WERI-Rb-1 (cell line): ENCODE results near the gene CRYBA4.

ENCODE experiments used
- DNase-seq: peaks from one replicate; pipeline ENCODE4 v3.0.0-alpha.2; 2020
- H3K27ac ChIP-seq: fragments of 250-450 bp; sonication (Bioruptor Pico); 2 replicates; pipeline ENCODE4 v1.5.1; 2020; ENCODE audit warnings: mild to moderate bottlenecking, moderate library complexity
- H3K27me3 ChIP-seq: fragments of 250-450 bp; sonication (Bioruptor Pico); 2 replicates; pipeline ENCODE4 v1.5.1; 2021; ENCODE audit warnings: mild to moderate bottlenecking, low read depth, moderate library complexity; ENCODE audit not compliant: insufficient read depth, severe bottlenecking
- H3K36me3 ChIP-seq: fragments of 250-450 bp; sonication (Bioruptor Pico); 2 replicates; pipeline ENCODE4 v1.5.1; 2020; ENCODE audit warnings: mild to moderate bottlenecking, moderate library complexity
- H3K4me3 ChIP-seq: 2 replicates; pipeline ENCODE4 v1.5.1; 2011; ENCODE audit warnings: low read depth, mild to moderate bottlenecking, control low read depth, low read length
- H3K9me3 ChIP-seq: fragments of 250-450 bp; sonication (Bioruptor Pico); 2 replicates; pipeline ENCODE4 v1.5.1; 2021; ENCODE audit warnings: mild to moderate bottlenecking, moderate library complexity; ENCODE audit not compliant: severe bottlenecking
- TF ChIP-seq, protein P1 (sequence below): IDR thresholded peaks from 2 replicates; pipeline ENCODE4 v1.5.1; 2011; ENCODE audit warnings: low read depth, mild to moderate bottlenecking, control low read depth, inconsistent platforms, low read length

CRYBA4 gene

DNA sequence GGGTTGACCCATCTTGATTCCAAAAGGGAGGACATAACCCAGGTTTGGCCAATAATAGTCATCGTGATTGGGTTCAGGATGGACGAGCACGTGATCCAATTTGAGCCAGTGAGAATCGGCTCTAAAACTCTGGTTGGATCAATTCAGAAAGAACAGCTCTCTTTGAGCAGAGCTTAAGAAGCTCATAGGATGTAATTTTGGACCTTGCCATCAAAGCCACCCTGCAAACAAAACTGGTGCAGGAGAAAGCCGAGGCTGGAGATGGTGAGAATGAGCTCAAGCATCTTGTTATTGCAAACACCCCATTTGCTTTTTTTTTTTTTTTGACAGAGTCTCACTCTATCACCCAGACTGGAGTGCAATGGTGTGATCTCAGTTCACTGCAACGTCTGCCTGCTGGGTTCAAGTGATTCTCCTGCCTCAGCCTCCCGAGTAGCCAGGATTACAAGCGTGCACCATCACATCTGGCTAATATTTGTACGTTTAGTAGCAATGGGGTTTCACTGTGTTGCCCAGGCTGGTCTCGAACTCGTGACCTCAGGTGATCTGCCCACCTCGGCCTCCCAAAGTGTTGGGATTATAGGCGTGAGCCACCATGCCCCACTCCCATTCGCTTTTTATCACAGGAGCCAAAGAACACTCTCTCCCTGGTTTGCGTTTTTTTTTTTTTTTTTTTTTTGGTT is 21.8 kb downstream of the CRYBA4 start:
- H3K27ac ChIP-seq: no peak overlapping the region
- H3K4me3 ChIP-seq: no peak overlapping the region
- DNase-seq: no peak
- H3K36me3 ChIP-seq: no peaks in the 10 kb centered on the region
- TF ChIP-seq, protein P1, sequence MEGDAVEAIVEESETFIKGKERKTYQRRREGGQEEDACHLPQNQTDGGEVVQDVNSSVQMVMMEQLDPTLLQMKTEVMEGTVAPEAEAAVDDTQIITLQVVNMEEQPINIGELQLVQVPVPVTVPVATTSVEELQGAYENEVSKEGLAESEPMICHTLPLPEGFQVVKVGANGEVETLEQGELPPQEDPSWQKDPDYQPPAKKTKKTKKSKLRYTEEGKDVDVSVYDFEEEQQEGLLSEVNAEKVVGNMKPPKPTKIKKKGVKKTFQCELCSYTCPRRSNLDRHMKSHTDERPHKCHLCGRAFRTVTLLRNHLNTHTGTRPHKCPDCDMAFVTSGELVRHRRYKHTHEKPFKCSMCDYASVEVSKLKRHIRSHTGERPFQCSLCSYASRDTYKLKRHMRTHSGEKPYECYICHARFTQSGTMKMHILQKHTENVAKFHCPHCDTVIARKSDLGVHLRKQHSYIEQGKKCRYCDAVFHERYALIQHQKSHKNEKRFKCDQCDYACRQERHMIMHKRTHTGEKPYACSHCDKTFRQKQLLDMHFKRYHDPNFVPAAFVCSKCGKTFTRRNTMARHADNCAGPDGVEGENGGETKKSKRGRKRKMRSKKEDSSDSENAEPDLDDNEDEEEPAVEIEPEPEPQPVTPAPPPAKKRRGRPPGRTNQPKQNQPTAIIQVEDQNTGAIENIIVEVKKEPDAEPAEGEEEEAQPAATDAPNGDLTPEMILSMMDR: no peak
- H3K9me3 ChIP-seq: no peaks in the 10 kb centered on the region
- H3K27me3 ChIP-seq: no peaks in the 10 kb centered on the region

DNA sequence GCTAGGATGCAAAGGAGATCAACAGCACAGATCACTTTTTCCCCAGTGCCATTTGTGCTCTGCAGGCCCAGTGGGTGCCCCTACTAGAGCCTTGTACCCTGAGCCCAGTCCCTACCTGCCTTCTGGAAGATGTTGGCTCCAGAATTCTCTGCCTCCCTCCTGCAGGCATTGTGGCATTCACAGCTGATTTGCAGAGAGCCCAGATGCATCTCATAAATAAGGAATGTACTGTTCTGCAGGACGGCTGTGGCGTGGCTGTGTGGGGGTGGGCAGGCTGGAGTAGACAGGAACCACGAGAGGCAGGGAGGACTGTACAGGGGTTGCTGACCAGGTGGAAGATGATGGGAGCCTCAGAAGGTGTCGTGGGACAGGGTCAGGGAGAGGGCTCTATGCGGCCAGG is 24.4 kb downstream of the CRYBA4 start:
- TF ChIP-seq, protein P1: no peak
- DNase-seq: no peak
- H3K27ac ChIP-seq: no peak overlapping the region

DNA sequence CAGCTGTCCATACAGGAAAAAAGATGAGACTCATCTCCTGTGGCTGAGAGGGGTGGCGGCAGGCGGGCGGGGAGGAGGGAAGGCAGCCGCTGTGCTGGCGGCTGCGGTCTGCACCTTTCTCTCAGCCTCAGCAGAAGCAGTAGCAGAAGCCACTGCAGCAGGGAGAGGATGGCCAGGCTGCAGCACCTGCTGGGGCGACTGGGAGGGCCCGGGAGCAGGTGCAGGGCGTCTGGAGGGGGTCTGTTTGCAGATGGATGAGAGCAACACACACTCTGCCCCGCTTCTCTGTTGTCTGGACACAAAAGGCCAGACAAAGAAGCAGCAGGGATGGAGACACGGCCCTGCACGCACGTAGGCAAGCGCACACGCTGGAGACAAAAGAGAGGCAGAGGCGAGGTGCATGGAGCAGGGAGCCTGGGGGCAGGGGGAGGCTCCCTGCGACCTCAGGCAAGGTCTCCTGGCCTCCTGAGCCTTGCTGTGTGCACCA is 26.3 kb downstream of the CRYBA4 start:
- Histone ChIP-seq H3K9me3 (no peaks in the 10 kb centered on the region), H3K27ac (no peak overlapping the region), H3K4me3 (no peak overlapping the region), H3K36me3 (no peaks in the 10 kb centered on the region), H3K27me3 (no peaks in the 10 kb centered on the region)
- DNase-seq: no peak
- TF ChIP-seq, protein P1: no peak

More for the DNA sequence above, 24.4 kb downstream of the CRYBA4 start:
- Histone ChIP-seq H3K27me3 (no peaks in the 10 kb centered on the region), H3K4me3 (no peak overlapping the region), H3K9me3 (no peaks in the 10 kb centered on the region), H3K36me3 (no peaks in the 10 kb centered on the region)

DNA sequence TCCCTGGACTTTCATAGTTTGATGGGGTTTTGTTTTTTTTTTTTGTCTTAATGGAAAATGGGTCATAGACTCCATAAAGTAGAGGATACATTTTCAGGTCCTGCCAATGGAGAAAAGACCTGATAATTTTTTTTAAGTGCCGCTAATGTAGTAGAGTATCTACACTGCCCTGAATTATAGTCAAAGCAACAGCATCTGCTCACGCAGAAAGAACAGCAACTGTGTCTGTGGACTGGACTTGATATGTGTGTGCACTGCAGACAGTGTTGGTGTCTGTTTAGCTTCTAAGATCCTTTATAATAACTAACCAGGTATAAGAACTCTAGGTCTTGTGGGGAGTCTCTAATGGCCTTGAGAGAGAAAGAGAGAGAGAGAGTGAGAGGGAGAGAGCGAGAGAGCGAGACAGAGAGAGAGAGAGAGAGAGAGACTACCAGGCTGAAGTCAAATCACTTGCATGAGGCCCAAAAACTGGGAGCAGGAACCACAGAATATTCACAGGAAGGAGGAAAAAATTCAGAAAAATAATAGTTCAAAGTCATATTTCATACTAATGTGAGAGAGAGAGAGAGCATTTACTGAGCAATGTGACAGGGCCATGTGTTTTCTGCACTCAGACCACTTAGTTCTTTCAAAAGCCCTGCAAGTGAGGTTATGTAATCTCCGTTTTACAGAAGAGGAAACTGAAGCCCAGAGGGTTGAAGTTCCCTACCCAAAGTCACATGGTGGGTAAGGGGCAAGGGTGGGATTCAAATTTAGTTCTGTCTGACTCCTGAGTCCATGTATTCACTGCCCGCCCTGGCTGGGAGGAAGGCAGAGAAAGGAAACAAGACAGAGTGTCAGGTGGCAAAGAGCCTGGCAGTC is 27.0 kb downstream of the CRYBA4 start:
- Histone ChIP-seq H3K9me3 (no peaks in the 10 kb centered on the region), H3K36me3 (no peaks in the 10 kb centered on the region), H3K27me3 (no peaks in the 10 kb centered on the region), H3K27ac (no peak overlapping the region), H3K4me3 (no peak overlapping the region)
- TF ChIP-seq, protein P1: no peak
- no peak for DNase-seq

DNA sequence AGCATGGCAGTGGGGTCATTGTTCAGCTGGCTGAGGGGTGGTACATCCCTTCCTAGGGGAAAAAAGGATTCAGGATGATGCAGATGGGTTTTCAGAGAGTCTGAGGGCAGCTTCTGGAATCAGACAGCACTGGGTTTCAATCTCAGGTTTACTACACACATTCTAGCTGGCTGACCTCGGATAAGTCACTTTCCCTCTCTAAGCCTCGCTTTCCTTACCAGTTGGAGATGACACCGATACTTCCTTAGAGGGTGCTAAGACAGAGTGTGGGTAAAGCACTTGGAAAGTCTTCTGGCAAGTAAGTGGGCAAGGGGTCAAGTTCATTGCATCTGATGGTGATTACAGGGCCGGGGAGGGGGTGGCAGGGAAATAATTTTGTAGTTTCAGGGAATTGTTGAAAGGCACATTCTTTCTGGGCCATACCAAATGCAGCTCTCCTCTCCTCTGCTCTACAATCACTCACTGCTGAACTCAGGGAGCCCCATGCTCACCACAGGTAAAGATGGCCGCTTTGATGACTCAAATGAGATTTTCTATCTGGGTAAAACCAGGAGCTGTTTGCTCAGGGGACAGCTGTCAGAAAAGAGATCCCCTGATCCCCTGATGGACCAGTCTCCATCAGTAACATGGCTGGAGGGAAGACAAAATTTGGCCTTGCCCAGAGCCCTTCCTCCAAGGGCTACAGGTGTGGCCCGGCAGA is 29.1 kb downstream of the CRYBA4 start:
- no peaks in the 10 kb centered on the region for H3K36me3 ChIP-seq
- DNase-seq: no peak
- no peaks in the 10 kb centered on the region for H3K27me3 ChIP-seq
- no peak overlapping the region for H3K27ac ChIP-seq
- no peaks in the 10 kb centered on the region for H3K9me3 ChIP-seq
- H3K4me3 ChIP-seq: no peak overlapping the region
- TF ChIP-seq, protein P1: no peak
